GM21737 (cell line): ENCODE measurements around the gene TUBB8.
"Not testable (repeated sequence)": the region's sequence is repeated elsewhere in the genome, so short reads cannot be mapped to it uniquely, and the experiment has no call there.

Experiments
- ATAC-seq: cut with Tn5 transposase; IDR thresholded peaks from one replicate; pipeline ENCODE4 v1.9.1; 2021; ENCODE audit warnings: mild to moderate bottlenecking, moderate library complexity; ENCODE audit not compliant: unreplicated experiment

TUBB8 gene

GRCh38 chr10:48996-49395, at the start of gene TUBB8:
TSS of gene TUBB8 (minus strand) at chr10:49296. CDS start at chr10:49238, 58 bp downstream.
- no peak for ATAC-seq

GRCh38 chr10:96466-96865, 47.4 kb upstream of the TUBB8 start:
- ATAC-seq: no peak

GRCh38 chr10:95356-96115, 46.4 kb upstream of the TUBB8 start:
- no peak for ATAC-seq

GRCh38 chr10:94613-95012, 45.5 kb upstream of the TUBB8 start:
- ATAC-seq: no peak

GRCh38 chr10:92846-93245, 43.8 kb upstream of the TUBB8 start:
- no peak for ATAC-seq

GRCh38 chr10:92153-92552, 43.1 kb upstream of the TUBB8 start:
- ATAC-seq: no peak

- no peak for ATAC-seq
Measured at GRCh38 chr10:91313-91712, 42.2 kb upstream of the TUBB8 start.

GRCh38 chr10:90161-90560, 41.1 kb upstream of the TUBB8 start:
- no peak for ATAC-seq

- no peak for ATAC-seq
Measured at GRCh38 chr10:89248-89647, 40.2 kb upstream of the TUBB8 start.

GRCh38 chr10:88253-88652, 39.2 kb upstream of the TUBB8 start:
- no peak for ATAC-seq

- ATAC-seq: no peak
Measured at GRCh38 chr10:87177-88080, 38.3 kb upstream of the TUBB8 start.

- ATAC-seq: no peak
Measured at GRCh38 chr10:86031-86430, 36.9 kb upstream of the TUBB8 start.

GRCh38 chr10:85044-85443, 35.9 kb upstream of the TUBB8 start:
- ATAC-seq: no peak

GRCh38 chr10:83930-84530, 34.9 kb upstream of the TUBB8 start:
- no peak for ATAC-seq

- no peak for ATAC-seq
Measured at GRCh38 chr10:80477-81105, 31.5 kb upstream of the TUBB8 start.

GRCh38 chr10:79532-80215, 30.6 kb upstream of the TUBB8 start:
- ATAC-seq: no peak

GRCh38 chr10:78556-78955, 29.5 kb upstream of the TUBB8 start:
- ATAC-seq: no peak

GRCh38 chr10:74266-74621, 25.1 kb upstream of the TUBB8 start:
- not testable (repeated sequence) for ATAC-seq

GRCh38 chr10:73543-74265, 24.6 kb upstream of the TUBB8 start:
- ATAC-seq: not testable (repeated sequence)

GRCh38 chr10:68156-68555, 19.1 kb upstream of the TUBB8 start:
- not testable (repeated sequence) for ATAC-seq
